ENCODE results near the gene BAX. TPM values are rescaled to one million over a fixed set of nuclear protein-coding genes. Genes with fewer than 3 reads are reported as not detected.
A peak's percentile ranks its signal among the peaks of the same experiment; 100 is the strongest.

Gene BAX
- total RNA-seq, 4 donors from 2014 or later = 7.9 to 21.8 (median 18.0) TPM

- no peaks in the 10 kb centered on the region for H3K9me3 ChIP-seq
- in situ Hi-C loops (cut with MboI; ENCODE audit: low sequenced_read_pairs in 4 of 4) (loop anchor here in 2 of 4 donors (10.0 to 25.0 kb wide), 2 partner anchors 88 to 101 kb away; partner anchors contain the start of genes PPP1R15A (in 2 of the 2) and PLEKHA4 (in 1 of the 2)), intact Hi-C loops (cut with DNase I; ENCODE audit: low total_unique reads) (no loop called here)
- TF ChIP-seq CTCF (IDR thresholded peaks at IDR 0.05 in 4 of 5, conservative IDR thresholded peaks at IDR 0.05 in 1 of 5) = no peak
- no peak for TF ChIP-seq POLR2A (IDR thresholded peaks at IDR 0.05)
- peaks cover 27 to 39% of the 10 kb centered on the region in 2 donors for H3K4me1 ChIP-seq
- no peak overlapping the region for H3K4me3 ChIP-seq
- no peaks in the 10 kb centered on the region for H3K27me3 ChIP-seq
- H3K36me3 ChIP-seq = peaks cover 0 to 11% of the 10 kb centered on the region in 2 donors
- peak overlapping the region; percentile 89 to 99 (median 98) for H3K27ac ChIP-seq
- no peak for DNase-seq
- no peak for ATAC-seq
Measured at GRCh38 chr19:48962849-48963165, 8.1 kb downstream of the BAX start.

- Histone ChIP-seq H3K27ac (peak overlapping the region; percentile 89 to 99 (median 98)), H3K4me3 (peak overlapping the region; percentile 76 to 97 (median 96)), H3K36me3 (peaks cover 0 to 12% of the 10 kb centered on the region in 2 donors), H3K27me3 (no peaks in the 10 kb centered on the region), H3K9me3 (no peaks in the 10 kb centered on the region), H3K4me1 (peaks cover 27 to 47% of the 10 kb centered on the region in 2 donors)
- DNase-seq (peak; percentile 62 to 75), ATAC-seq (peak in 1 of 2 donors; percentile 0)
- in situ Hi-C loops (cut with MboI; ENCODE audit: low sequenced_read_pairs in 4 of 4) (loop anchor here in 2 of 4 donors (10.0 to 25.0 kb wide), 2 partner anchors 89 to 101 kb away; partner anchors contain the start of genes PPP1R15A (in 2 of the 2) and PLEKHA4 (in 1 of the 2)), intact Hi-C loops (cut with DNase I; ENCODE audit: low total_unique reads) (no loop called here)
- no peak for TF ChIP-seq CTCF (IDR thresholded peaks at IDR 0.05 in 4 of 5, conservative IDR thresholded peaks at IDR 0.05 in 1 of 5)
- peak in 1 of 2 donors; percentile 43 for TF ChIP-seq POLR2A (IDR thresholded peaks at IDR 0.05)
Measured at GRCh38 chr19:48963371-48964204, 8.9 kb downstream of the BAX start.

- ATAC-seq (peak; percentile 7 to 8), DNase-seq (no peak)
- H3K36me3 ChIP-seq = peaks cover 0 to 20% of the 10 kb centered on the region in 2 donors
- TF ChIP-seq POLR2A (IDR thresholded peaks at IDR 0.05) = peak in 1 of 2 donors; percentile 2
- TF ChIP-seq CTCF (IDR thresholded peaks at IDR 0.05 in 4 of 5, conservative IDR thresholded peaks at IDR 0.05 in 1 of 5) = no peak
- H3K27me3 ChIP-seq = no peaks in the 10 kb centered on the region
- intact Hi-C loops (cut with DNase I; ENCODE audit: low total_unique reads) (loop anchor here (1.0 to 5.0 kb wide), 3 partner anchors 29 to 167 kb away; partner anchors contain the start of genes GYS1, PPP1R15A and RUVBL2), in situ Hi-C loops (cut with MboI; ENCODE audit: low sequenced_read_pairs in 4 of 4) (loop anchor here in 2 of 4 donors (10.0 to 25.0 kb wide), 2 partner anchors 90 to 102 kb away; partner anchors contain the start of genes PPP1R15A (in 2 of the 2) and PLEKHA4 (in 1 of the 2))
- H3K4me3 ChIP-seq = peak overlapping the region; percentile 76 to 97 (median 96)
- H3K9me3 ChIP-seq = no peaks in the 10 kb centered on the region
- H3K27ac ChIP-seq = peak overlapping the region; percentile 89 to 99 (median 98)
- H3K4me1 ChIP-seq = peaks cover 27 to 48% of the 10 kb centered on the region in 2 donors
Measured at GRCh38 chr19:48964205-48965039, 9.7 kb downstream of the BAX start.

- Histone ChIP-seq H3K27me3 (no peaks in the 10 kb centered on the region), H3K9me3 (no peaks in the 10 kb centered on the region), H3K4me3 (peak within 1 kb of the TSS; percentile 95 to 97 (median 96)), H3K27ac (peak within 1 kb of the TSS; percentile 89 to 99 (median 98)), H3K4me1 (peaks cover 30 to 48% of the 10 kb centered on the region in 2 donors), H3K36me3 (peaks cover 0 to 28% of the 10 kb centered on the region in 2 donors)
- ATAC-seq (peak; percentile 66 to 67), DNase-seq (peak; percentile 97 to 98)
- in situ Hi-C loops (cut with MboI; ENCODE audit: low sequenced_read_pairs in 4 of 4) = loop anchor here in 2 of 4 donors (10.0 to 25.0 kb wide), 2 partner anchors 90 to 103 kb away; partner anchors contain the start of genes PPP1R15A (in 2 of the 2) and PLEKHA4 (in 1 of the 2)
- TF ChIP-seq POLR2A (IDR thresholded peaks at IDR 0.05) = peak; percentile 99 to 100
- TF ChIP-seq CTCF (IDR thresholded peaks at IDR 0.05 in 4 of 5, conservative IDR thresholded peaks at IDR 0.05 in 1 of 5) = no peak
- intact Hi-C loops (cut with DNase I; ENCODE audit: low total_unique reads) = loop anchor here (1.0 to 5.0 kb wide), 3 partner anchors 28 to 168 kb away; partner anchors contain the start of genes GYS1, PPP1R15A and RUVBL2
Measured at GRCh38 chr19:48965040-48965805, 10.5 kb downstream of the BAX start, which contains the start of gene FTL. Gene FTL (plus strand): TSS chr19:48965309. CDS start chr19:48965508, 199 bp downstream.

All from gastrocnemius medialis (tissue), 4 donors.